CD4-positive, alpha-beta memory T cell (primary cell): ENCODE results near the gene TMEM127. TPM values are rescaled to one million over a fixed set of nuclear protein-coding genes. Genes with fewer than 3 reads are reported as not detected.

Experiments
- CTCF ChIA-PET: fragments of 350-600 bp; sonication (Branson Sonifier 250); formaldehyde crosslinking; loops from one replicate; lab custom pipeline; 2021; ENCODE audit warnings: inconsistent platforms; ENCODE audit not compliant: partially characterized antibody; lab: Charles Lee
- POLR2A ChIA-PET: fragments of 350-600 bp; sonication (Branson Sonifier 250); formaldehyde crosslinking; loops from one replicate; lab custom pipeline; 2021; ENCODE audit not compliant: partially characterized antibody; lab: Charles Lee
- DNase-seq, 5 donors: peaks; one replicate each; pipeline versions ENCODE4 v3.0.0 to v3.0.0-alpha.2; 2020 to 2022; ENCODE audit warnings: mixed read lengths in 1 of 5
- H3K27ac ChIP-seq: one replicate; pipeline ENCODE4 v1.7.0; 2013; ENCODE audit warnings: low read depth, low read length
- H3K27me3 ChIP-seq: 2 replicates; pipeline ENCODE4 v1.7.0; 2013; ENCODE audit warnings: mild to moderate bottlenecking, low read length, moderate library complexity; ENCODE audit not compliant: insufficient read depth
- H3K36me3 ChIP-seq: 2 replicates; pipeline ENCODE4 v1.7.0; 2013; ENCODE audit warnings: mild to moderate bottlenecking, low read length, moderate library complexity; ENCODE audit not compliant: insufficient read depth
- H3K4me1 ChIP-seq: 2 replicates; pipeline ENCODE4 v1.7.0; 2013; ENCODE audit warnings: mild to moderate bottlenecking, low read length, moderate library complexity; ENCODE audit not compliant: insufficient read depth
- H3K4me3 ChIP-seq, 2 donors: one replicate each; pipeline ENCODE4 v1.7.0; 2013; ENCODE audit warnings: low read length in 2 of 2, mild to moderate bottlenecking in 1 of 2
- H3K9me3 ChIP-seq, 2 donors: one replicate each; pipeline ENCODE4 v1.7.0; 2013; ENCODE audit warnings: low read length in 2 of 2, control low read depth in 1 of 2; ENCODE audit not compliant: control insufficient read depth in 1 of 2
- H3K27ac Mint-ChIP-seq, 7 donors: one replicate each; pipeline ENCODE4 v1.8.0; 2020 to 2021; ENCODE audit warnings: mixed read lengths in 7 of 7, mild to moderate bottlenecking in 6 of 7, inconsistent platforms in 3 of 7, moderate library complexity in 3 of 7
- H3K27me3 Mint-ChIP-seq, 2 donors: one replicate each; pipeline ENCODE4 v1.8.0; 2020 to 2021; ENCODE audit warnings: mixed read lengths in 2 of 2
- H3K36me3 Mint-ChIP-seq, 2 donors: one replicate each; pipeline ENCODE4 v1.8.0; 2020 to 2021; ENCODE audit warnings: mixed read lengths in 2 of 2, inconsistent platforms in 1 of 2, mild to moderate bottlenecking in 1 of 2
- H3K4me1 Mint-ChIP-seq, 4 donors: one replicate each; pipeline ENCODE4 v1.8.0; 2020 to 2021; ENCODE audit warnings: mixed read lengths in 4 of 4, mild to moderate bottlenecking in 1 of 4
- H3K4me3 Mint-ChIP-seq, 8 donors: one replicate each; pipeline ENCODE4 v1.8.0; 2020 to 2021; ENCODE audit warnings: mixed read lengths in 8 of 8, mild to moderate bottlenecking in 7 of 8, moderate library complexity in 6 of 8, inconsistent platforms in 3 of 8
- H3K9me3 Mint-ChIP-seq, 8 donors: one replicate each; pipeline ENCODE4 v1.8.0; 2020 to 2021; ENCODE audit warnings: mixed read lengths in 8 of 8, mild to moderate bottlenecking in 5 of 8, inconsistent platforms in 3 of 8, moderate library complexity in 1 of 8
- intact Hi-C: fragments of 100-400 bp; cut with micrococcal nuclease; formaldehyde crosslinking; loops from one replicate; pipeline ENCODE4 v1.15.1; 2023
- polyA plus RNA-seq, 2 donors: library from polyadenylated mRNA; unstranded; fragments of 300-500 nt; fragmentation: Illumina TruSeq; gene quantifications; one replicate each; pipeline ENCODE4 v1.2.3, GENCODE V29; 2021
- total RNA-seq, 2 experiments: library from RNA; stranded (reverse); gene quantifications; one replicate each; pipeline ENCODE4 v1.2.3, GENCODE V29; 2021

The TMEM127 gene
- total and polyA plus RNA-seq, 4 experiments from 2014 or later = 27.3 to 46.0 (median 45.4) TPM

DNA sequence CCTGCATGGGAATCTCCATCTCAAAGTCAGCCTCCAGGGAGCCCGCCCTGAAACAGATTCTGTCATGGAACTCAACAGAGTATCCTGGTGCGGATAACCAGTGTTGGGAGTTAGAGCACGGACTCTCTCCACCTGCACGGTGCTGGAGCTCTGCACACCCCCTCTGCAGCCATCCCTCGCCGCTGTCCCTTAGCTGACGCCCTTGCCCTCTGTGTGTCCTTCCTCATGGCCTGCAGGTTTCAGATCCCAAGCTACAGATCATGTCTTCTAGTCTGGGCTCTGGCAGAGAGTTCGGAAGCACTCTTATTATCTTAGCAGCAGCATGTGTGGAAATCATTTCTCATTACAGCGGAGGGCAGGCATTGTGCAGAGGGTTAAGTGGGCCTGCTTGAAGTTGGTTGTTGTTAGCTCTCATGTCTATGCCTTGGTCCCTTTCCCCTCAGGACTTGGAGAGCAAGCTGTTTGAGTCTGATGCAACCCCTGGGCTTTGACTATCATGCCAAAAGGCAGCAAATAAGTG is 26.0 kb downstream of the TMEM127 start:
- Histone ChIP-seq H3K36me3 (no peaks in the 10 kb centered on the region), H3K27ac (no peak overlapping the region), H3K4me3 (no peak overlapping the region), H3K27me3 (no peaks in the 10 kb centered on the region), H3K9me3 (no peaks in the 10 kb centered on the region), H3K4me1 (peaks cover 25% of the 10 kb centered on the region)
- CTCF ChIA-PET = interaction anchor here (1.2 kb wide), 1 partner anchor 32 kb away, joined by 3 read pairs; no protein-coding TSS in a partner anchor
- POLR2A ChIA-PET = interaction anchor here (4.6 kb wide), 1 partner anchor 32 kb away, joined by 37 read pairs; the partner anchor contains the start of gene STARD7
- Mint-ChIP-seq H3K4me3 (no peak overlapping the region), H3K36me3 (no peaks in the 10 kb centered on the region), H3K9me3 (no peaks in the 10 kb centered on the region), H3K4me1 (peaks cover 20 to 43% (median 29%) of the 10 kb centered on the region in 4 donors), H3K27ac (peak overlapping the region in 5 of 7 donors; percentile 12 to 91 (median 31)), H3K27me3 (no peaks in the 10 kb centered on the region)
- DNase-seq = no peak
- intact Hi-C loops = no loop called here

DNA sequence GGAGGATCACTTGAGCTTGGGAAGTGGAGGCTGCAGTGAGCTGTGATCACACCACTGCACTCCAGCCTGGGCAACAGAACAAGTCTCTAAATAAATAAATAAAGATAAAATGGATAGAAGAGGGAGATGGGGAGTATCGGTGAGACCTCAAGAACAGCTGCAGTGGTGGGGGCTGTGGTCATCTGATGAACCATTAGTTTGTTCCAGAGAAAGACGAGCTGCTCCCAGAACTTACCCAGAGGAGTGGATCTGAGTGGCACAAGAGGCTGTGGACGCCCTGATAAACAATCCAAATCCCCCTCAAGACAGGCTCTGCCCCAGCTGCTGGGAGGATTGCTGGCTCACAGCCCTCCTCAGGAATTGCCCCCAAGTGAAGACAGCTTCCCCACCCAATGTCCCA is 26.7 kb downstream of the TMEM127 start:
- peaks cover 20 to 39% (median 26%) of the 10 kb centered on the region in 4 donors for H3K4me1 Mint-ChIP-seq
- Histone ChIP-seq H3K9me3 (no peaks in the 10 kb centered on the region), H3K27ac (no peak overlapping the region), H3K36me3 (no peaks in the 10 kb centered on the region), H3K4me3 (no peak overlapping the region), H3K4me1 (peaks cover 25% of the 10 kb centered on the region), H3K27me3 (no peaks in the 10 kb centered on the region)
- no peak overlapping the region for H3K27ac Mint-ChIP-seq
- intact Hi-C loops = no loop called here
- H3K36me3 Mint-ChIP-seq = no peaks in the 10 kb centered on the region
- no peak for DNase-seq
- H3K27me3 Mint-ChIP-seq = no peaks in the 10 kb centered on the region
- no peaks in the 10 kb centered on the region for H3K9me3 Mint-ChIP-seq
- no peak overlapping the region for H3K4me3 Mint-ChIP-seq
- CTCF ChIA-PET = no interaction called here
- POLR2A ChIA-PET = interaction anchor here (4.6 kb wide), 1 partner anchor 31 kb away, joined by 37 read pairs; the partner anchor contains the start of gene STARD7

DNA sequence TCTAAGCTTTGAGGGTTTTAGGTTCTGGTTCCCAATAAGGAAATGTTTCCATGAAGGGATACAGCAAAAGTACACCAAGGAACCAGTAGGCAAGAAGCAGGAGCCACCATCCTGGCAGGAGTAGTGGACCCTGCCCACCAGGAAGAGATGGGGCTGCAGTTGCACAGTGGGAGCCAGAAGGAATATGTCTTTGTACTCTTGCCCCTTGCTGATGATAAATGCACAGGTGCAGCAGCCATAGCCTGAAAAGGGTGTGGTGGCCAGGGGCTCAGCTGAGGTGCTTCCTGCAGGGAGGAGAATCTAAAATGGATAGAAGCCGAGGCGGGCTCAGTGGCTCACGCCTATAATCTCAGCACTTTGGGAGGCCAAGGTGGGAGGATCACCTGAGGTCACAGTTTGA is 27.5 kb downstream of the TMEM127 start:
- H3K27ac Mint-ChIP-seq = peak overlapping the region in 2 of 7 donors; percentile 5 to 16
- H3K27me3 Mint-ChIP-seq = no peaks in the 10 kb centered on the region
- intact Hi-C loops = no loop called here
- Histone ChIP-seq H3K9me3 (no peaks in the 10 kb centered on the region), H3K4me1 (peaks cover 25% of the 10 kb centered on the region), H3K27me3 (no peaks in the 10 kb centered on the region), H3K27ac (no peak overlapping the region), H3K36me3 (no peaks in the 10 kb centered on the region), H3K4me3 (no peak overlapping the region)
- POLR2A ChIA-PET = interaction anchor here (4.6 kb wide), 1 partner anchor 30 kb away, joined by 37 read pairs; the partner anchor contains the start of gene STARD7
- no peaks in the 10 kb centered on the region for H3K36me3 Mint-ChIP-seq
- no peak overlapping the region for H3K4me3 Mint-ChIP-seq
- no peak for DNase-seq
- H3K9me3 Mint-ChIP-seq = no peaks in the 10 kb centered on the region
- CTCF ChIA-PET = interaction anchor here (2.2 kb wide), 1 partner anchor 64 kb away, joined by 8 read pairs; no protein-coding TSS in a partner anchor
- peaks cover 20 to 39% (median 26%) of the 10 kb centered on the region in 4 donors for H3K4me1 Mint-ChIP-seq

DNA sequence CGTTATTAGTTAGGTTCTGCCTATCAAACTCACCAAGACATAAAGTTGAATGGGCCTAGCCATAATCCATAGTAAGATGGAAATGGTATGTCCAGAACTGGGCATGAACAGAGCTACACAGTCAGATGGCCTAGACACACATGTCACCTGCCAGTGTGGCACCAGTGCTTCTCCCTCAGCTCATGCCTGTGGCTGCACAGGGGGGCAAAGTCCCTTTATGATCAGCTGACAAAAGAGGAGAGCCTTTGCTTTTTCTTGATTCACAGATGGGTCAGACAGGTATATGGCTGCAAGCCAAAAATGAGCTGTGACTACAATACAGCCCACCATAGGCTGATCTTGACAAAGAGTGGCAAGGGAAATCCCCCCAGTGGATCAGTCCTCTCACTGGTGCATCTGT is 28.9 kb downstream of the TMEM127 start:
- intact Hi-C loops = no loop called here
- POLR2A ChIA-PET = interaction anchor here (1.0 kb wide), 1 partner anchor 621 kb away, joined by 3 read pairs; no protein-coding TSS in a partner anchor
- Mint-ChIP-seq H3K27ac (no peak overlapping the region), H3K9me3 (no peaks in the 10 kb centered on the region), H3K27me3 (no peaks in the 10 kb centered on the region), H3K4me1 (peaks cover 10 to 28% (median 15%) of the 10 kb centered on the region in 4 donors), H3K4me3 (no peak overlapping the region), H3K36me3 (no peaks in the 10 kb centered on the region)
- peaks cover 12% of the 10 kb centered on the region for H3K4me1 ChIP-seq
- H3K9me3 ChIP-seq = no peaks in the 10 kb centered on the region
- no peak for DNase-seq
- no peak overlapping the region for H3K27ac ChIP-seq
- H3K36me3 ChIP-seq = no peaks in the 10 kb centered on the region
- H3K4me3 ChIP-seq = no peak overlapping the region
- CTCF ChIA-PET = interaction anchor here (1.5 to 2.2 kb wide), 2 partner anchors 24 to 63 kb away, joined by 3 to 8 read pairs; no protein-coding TSS in a partner anchor
- no peaks in the 10 kb centered on the region for H3K27me3 ChIP-seq

DNA sequence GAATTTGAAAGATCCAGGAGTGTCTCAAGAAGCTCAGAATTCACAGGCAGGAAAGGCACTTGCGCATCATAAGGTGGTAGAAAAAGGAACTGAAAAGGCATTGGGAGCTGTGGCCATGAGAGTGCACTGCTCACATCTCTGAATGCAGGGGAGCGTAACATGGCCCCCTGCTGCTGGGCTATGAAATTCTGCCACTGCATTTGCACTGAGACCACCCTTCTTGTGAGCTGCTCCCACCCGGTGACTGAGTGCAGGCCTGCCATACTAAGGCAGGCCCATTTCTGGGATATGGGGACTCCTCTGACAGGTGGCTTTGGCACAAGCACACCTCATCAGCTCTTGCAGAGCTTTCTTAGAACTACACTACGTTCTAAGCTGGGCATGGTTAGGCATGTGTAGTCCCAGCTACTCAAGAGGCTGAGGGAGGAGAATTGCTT is 31.9 kb downstream of the TMEM127 start:
- Mint-ChIP-seq H3K27ac (no peak overlapping the region), H3K27me3 (no peaks in the 10 kb centered on the region), H3K4me3 (no peak overlapping the region), H3K36me3 (peaks cover 0 to 3% of the 10 kb centered on the region in 2 donors), H3K4me1 (peaks cover 0 to 5% (median 0%) of the 10 kb centered on the region in 4 donors), H3K9me3 (no peaks in the 10 kb centered on the region)
- Histone ChIP-seq H3K27me3 (no peaks in the 10 kb centered on the region), H3K36me3 (no peaks in the 10 kb centered on the region), H3K27ac (no peak overlapping the region), H3K9me3 (no peaks in the 10 kb centered on the region), H3K4me1 (no peaks in the 10 kb centered on the region), H3K4me3 (no peak overlapping the region)
- no peak for DNase-seq
- intact Hi-C loops = no loop called here
- CTCF ChIA-PET = interaction anchor here (1.2 kb wide), 1 partner anchor 8 kb away, joined by 5 read pairs; no protein-coding TSS in a partner anchor
- POLR2A ChIA-PET = no interaction called here

DNA sequence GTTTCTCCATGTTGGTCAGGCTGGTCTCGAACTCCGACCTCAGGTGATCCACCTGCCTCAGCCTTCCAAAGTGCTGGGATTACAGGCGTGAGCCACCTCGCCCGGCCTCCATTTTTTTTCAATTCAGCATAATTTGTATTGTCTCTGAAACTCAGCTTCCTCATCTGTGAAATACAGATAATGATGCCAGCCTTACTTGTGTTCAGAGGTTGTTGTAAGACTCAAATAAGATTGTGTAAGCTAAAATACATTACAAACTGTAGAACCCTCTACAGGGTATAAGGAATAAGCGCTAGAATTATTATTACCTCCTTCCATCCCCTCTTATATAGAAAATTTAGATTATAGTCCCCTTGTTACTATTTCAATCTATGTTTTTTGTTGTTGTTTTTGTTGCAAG is 32.4 kb downstream of the TMEM127 start:
- H3K9me3 Mint-ChIP-seq = no peaks in the 10 kb centered on the region
- H3K4me1 Mint-ChIP-seq = peaks cover 0 to 5% (median 0%) of the 10 kb centered on the region in 4 donors
- CTCF ChIA-PET = interaction anchor here (0.7 to 1.2 kb wide), 2 partner anchors 8 to 275 kb away, joined by 3 to 5 read pairs; no protein-coding TSS in a partner anchor
- H3K27ac Mint-ChIP-seq = no peak overlapping the region
- H3K4me3 Mint-ChIP-seq = no peak overlapping the region
- no peaks in the 10 kb centered on the region for H3K27me3 Mint-ChIP-seq
- no peaks in the 10 kb centered on the region for H3K27me3 ChIP-seq
- no peaks in the 10 kb centered on the region for H3K9me3 ChIP-seq
- no peak for DNase-seq
- H3K4me1 ChIP-seq = no peaks in the 10 kb centered on the region
- POLR2A ChIA-PET = interaction anchor here (0.7 kb wide), 1 partner anchor 198 kb away, joined by 4 read pairs; no protein-coding TSS in a partner anchor
- no peaks in the 10 kb centered on the region for H3K36me3 ChIP-seq
- no peak overlapping the region for H3K27ac ChIP-seq
- peaks cover 0 to 3% of the 10 kb centered on the region in 2 donors for H3K36me3 Mint-ChIP-seq
- no peak overlapping the region for H3K4me3 ChIP-seq
- intact Hi-C loops = no loop called here

DNA sequence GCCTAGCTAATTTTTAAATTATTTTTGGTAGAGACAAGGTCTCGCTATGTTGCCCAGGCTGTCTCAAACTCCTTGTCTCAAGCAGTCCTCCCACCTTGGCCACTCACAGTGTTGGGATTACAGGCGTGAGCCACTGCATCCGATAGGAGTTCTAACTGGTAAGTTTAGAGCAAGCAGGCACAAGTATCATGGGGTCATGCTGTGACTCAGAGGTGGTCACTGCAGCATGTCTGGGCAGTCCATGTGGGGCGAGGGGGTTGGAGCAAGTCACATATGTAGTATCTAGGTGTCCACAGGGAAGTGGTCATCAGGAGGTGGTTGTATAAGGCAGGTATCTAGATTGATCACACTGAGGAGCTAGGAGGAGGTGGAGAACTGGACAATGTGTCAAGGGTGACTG is 34.5 kb downstream of the TMEM127 start:
- peaks cover 0 to 3% of the 10 kb centered on the region in 2 donors for H3K36me3 Mint-ChIP-seq

More for the DNA sequence above, 34.5 kb downstream of the TMEM127 start:
- Histone ChIP-seq H3K4me1 (no peaks in the 10 kb centered on the region), H3K27me3 (no peaks in the 10 kb centered on the region), H3K9me3 (no peaks in the 10 kb centered on the region), H3K4me3 (no peak overlapping the region), H3K36me3 (no peaks in the 10 kb centered on the region), H3K27ac (no peak overlapping the region)
- peak overlapping the region in 1 of 7 donors; percentile 70 for H3K27ac Mint-ChIP-seq
- H3K4me3 Mint-ChIP-seq = no peak overlapping the region
- intact Hi-C loops = no loop called here
- no peaks in the 10 kb centered on the region for H3K4me1 Mint-ChIP-seq
- no peaks in the 10 kb centered on the region for H3K27me3 Mint-ChIP-seq
- POLR2A ChIA-PET = interaction anchor here (0.6 to 2.0 kb wide), 2 partner anchors 23 to 49 kb away, joined by 3 to 7 read pairs; partner anchors contain the start of gene STARD7
- CTCF ChIA-PET = interaction anchor here (0.9 to 1.4 kb wide), 2 partner anchors 15 to 56 kb away, joined by 4 to 7 read pairs; no protein-coding TSS in a partner anchor
- no peak for DNase-seq
- H3K9me3 Mint-ChIP-seq = no peaks in the 10 kb centered on the region
